Left colon (tissue), 2 donors: ENCODE measurements around the gene SLC39A11. TPM values are rescaled to one million over a fixed set of nuclear protein-coding genes. Genes with fewer than 3 reads are reported as not detected.

Experiments
- ATAC-seq: fragments of 200-7000 bp; cut with Tn5 transposase; one replicate; pipeline ENCODE4 v1.9.1; 2020; ENCODE audit warnings: mild to moderate bottlenecking, moderate library complexity
- DNase-seq, 2 donors: peaks; one replicate each; pipeline ENCODE4 v3.0.0-alpha.2; 2020
- intact Hi-C, 2 donors: fragments of 100-400 bp; cut with DNase I in 1 of 2; cut with micrococcal nuclease in 1 of 2; formaldehyde crosslinking; loops; one replicate each; pipeline versions ENCODE4 v1.11.2 to v1.14.0; 2022; cut with DNase I, micrococcal nuclease
- total RNA-seq, 2 donors: library from RNA; stranded (reverse); fragmentation: NEBNext Ultra II Directional; extraction: Animal tissue kit (Norgen Biotek cat#: 25700); gene quantifications; one replicate each; pipeline ENCODE4 v1.2.1, GENCODE V29; 2021
- donor health status: DM: no; HTN: no; CAD: no.
- donor health status: DM: yes; HTN: yes; CAD: no.

The SLC39A11 gene
- total RNA-seq, 2 donors from 2014 or later = 67.4 to 89.8 TPM

GRCh38 chr17:72682605-72683004 is 409.9 kb downstream of the SLC39A11 start:
- intact Hi-C loops = no loop called here
- peak; percentile 66 for ATAC-seq
- no peak for DNase-seq

- ATAC-seq = no peak
- intact Hi-C loops = no loop called here
- no peak for DNase-seq
These were observed 410.6 kb downstream of the SLC39A11 start for GRCh38 chr17:72681844-72682243.

DNA sequence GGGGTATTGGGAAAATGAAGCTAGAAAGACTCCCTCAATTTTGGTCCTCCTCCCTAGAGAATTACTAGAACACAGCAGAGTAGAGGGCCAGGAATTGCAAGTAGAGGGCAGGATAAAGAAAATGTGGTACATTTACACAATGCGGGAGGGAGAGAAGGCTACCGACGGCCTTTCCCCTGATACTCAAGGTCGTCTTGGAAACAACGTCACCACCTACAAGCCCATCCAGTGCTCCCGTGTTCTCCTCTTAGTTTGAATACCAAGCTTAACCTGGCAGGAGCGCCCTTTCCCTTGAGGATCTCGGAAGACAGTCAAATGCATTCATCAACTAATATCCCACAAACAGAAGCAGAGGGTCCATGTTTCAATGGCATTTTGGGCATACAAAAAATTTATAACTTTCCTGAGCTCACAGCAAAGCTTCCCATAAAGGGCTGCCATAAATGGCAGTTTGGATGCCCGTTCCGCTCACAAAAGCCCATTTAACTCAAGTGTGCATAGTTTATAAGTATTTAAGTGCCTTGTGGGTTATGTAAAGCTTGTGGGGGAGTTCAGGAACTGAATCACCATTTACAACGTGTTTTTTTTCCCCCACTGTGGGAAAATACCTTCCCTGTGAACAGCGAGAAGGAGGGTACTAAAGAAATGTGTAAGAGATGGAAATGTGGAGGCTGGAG is 414.6 kb downstream of the SLC39A11 start:
- ATAC-seq = no peak
- DNase-seq = no peak
- intact Hi-C loops = no loop called here

- ATAC-seq (no peak), DNase-seq (no peak)
- intact Hi-C loops = no loop called here
These were observed 415.4 kb downstream of the SLC39A11 start for GRCh38 chr17:72677108-72677507.

DNA sequence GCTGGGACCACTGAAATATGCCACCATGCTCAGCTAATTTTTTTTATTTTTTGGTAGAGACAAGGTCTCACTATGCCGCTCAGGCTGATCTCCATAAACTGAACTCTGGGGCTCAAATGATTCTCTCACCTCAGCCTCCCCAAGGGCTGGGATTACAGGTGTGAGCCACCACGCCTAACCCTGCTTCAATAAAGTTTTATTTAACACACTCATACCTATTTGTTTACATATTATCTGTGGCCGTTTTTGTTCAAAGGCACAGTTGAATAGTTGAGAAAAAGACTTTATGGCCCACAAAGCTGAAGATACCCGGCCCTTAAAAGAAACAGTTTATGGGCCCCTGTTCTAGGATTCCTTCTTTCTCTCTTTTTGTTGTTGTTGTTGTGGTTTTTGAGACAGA is 419.8 kb downstream of the SLC39A11 start:
- intact Hi-C loops = no loop called here
- DNase-seq = no peak
- ATAC-seq = peak; percentile 28

DNA sequence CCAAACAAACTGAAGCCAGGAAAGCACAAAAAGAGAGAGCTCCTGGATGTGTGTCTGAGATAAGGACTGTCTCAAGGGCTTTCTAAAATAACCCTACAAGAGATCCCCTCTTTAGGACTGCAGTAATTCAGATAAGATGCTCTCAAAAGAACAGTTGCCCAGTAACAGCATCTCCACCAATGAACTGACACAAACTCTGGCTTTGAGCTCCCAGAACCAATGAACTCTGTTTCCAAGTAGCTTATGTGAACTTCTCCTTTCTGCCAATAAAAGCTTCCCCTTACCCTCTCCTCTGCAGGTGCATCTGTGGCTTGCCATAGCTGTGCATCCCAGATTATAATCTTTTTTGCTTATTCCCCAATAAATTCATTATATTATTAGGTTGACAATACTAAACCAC is 421.5 kb downstream of the SLC39A11 start:
- no peak for DNase-seq
- ATAC-seq = no peak
- intact Hi-C loops = no loop called here

GRCh38 chr17:72667096-72668063 is 425.1 kb downstream of the SLC39A11 start:
- ATAC-seq (no peak), DNase-seq (no peak)
- intact Hi-C loops = no loop called here

GRCh38 chr17:72665852-72666851 is 426.3 kb downstream of the SLC39A11 start:
- intact Hi-C loops = no loop called here
- ATAC-seq (no peak), DNase-seq (no peak)

- ATAC-seq = no peak
- intact Hi-C loops = loop anchor here in 1 of 2 donors (5.0 kb wide), 1 partner anchor 49 kb away; no protein-coding TSS in a partner anchor
These were observed 429.7 kb downstream of the SLC39A11 start for GRCh38 chr17:72662827-72663190.

GRCh38 chr17:72661945-72662826 is 430.3 kb downstream of the SLC39A11 start:
- DNase-seq = no peak
- no peak for ATAC-seq
- intact Hi-C loops = loop anchor here in 1 of 2 donors (5.0 kb wide), 1 partner anchor 50 kb away; no protein-coding TSS in a partner anchor

More at GRCh38 chr17:72662827-72663190, 429.7 kb downstream of the SLC39A11 start:
- DNase-seq = no peak

DNA sequence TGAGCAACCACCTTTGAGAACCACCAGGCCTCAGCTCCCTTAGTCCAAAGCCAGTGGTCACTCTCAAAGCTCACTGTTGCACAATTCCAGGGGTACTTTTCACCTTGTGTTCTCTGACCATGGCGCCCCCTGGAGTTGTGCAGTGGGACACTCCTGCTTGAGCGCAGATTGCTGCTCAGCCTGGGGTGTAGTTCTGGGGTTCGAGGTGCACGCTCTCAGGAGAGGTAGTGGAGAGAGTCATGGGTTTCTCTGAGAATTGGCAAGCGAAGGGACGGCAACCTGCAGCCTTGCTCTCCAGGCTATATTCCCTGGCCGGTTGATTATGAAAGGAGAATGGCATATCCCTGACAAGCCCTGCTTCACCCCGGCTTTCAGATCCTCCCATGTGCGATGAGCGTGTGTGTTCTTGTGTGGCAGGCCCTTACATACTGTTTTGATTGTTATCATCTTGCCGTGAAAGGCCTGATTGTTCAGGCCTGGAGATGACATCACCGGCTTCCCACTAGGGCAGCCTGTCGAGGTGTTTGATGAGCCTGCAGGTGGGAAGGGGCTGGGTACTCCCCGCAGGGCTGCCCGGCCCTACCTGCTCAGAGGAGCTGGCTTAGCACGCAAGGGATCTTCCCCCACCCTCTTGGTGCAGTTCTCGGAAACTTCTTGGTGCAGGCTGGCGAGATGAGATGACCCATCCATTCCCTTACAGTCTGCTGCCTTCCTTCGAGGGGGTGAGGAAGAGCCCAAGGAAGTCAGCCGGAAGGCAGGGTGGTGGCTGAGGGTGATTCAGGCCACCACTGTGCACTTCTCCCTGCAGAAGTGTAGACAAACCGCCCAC is 431.2 kb downstream of the SLC39A11 start:
- intact Hi-C loops = loop anchor here in 1 of 2 donors (5.0 kb wide), 1 partner anchor 51 kb away; no protein-coding TSS in a partner anchor
- peak; percentile 71 for ATAC-seq
- DNase-seq = peak in 1 of 2 donors; percentile 6

DNA sequence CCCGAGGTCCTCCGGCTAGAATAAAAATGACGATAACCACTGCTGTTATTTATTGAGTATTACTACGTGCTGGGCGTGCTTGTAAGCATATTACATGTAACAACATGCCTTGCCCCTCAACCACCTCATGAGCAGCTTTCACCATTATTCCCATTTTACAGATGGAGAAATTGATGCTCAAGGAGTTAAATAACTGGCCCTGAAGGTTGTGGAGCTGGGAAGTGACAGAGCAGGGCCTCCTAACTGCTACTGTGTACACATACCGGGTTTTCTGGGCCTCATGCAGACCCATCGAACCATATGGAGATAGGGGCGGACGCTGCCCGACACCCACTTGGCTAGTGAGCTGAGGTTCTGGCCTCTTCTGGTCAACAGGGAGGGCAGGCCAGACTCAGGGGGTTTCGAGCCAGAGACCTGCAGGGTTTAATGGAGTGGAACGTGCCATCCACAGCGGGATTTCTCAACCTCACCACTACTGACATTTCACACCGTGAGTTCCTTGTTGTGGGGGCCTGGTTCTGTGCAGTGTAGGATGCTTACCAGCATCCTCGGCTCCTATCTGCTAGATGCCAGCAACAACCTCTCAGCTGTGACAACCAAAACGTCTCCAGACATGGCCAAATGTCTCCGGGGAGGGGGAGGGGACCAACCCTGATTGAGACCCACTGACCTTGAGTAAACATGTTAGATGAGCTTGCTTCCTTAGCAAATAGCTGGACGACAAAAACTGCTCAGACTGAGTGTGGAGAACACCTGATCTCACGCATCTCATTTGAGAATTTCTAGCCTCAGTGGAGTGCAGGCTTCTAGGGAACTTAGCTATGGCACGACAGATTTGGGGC is 432.0 kb downstream of the SLC39A11 start:
- DNase-seq = no peak
- intact Hi-C loops = loop anchor here in 1 of 2 donors (5.0 kb wide), 1 partner anchor 52 kb away; no protein-coding TSS in a partner anchor
- ATAC-seq = no peak

- DNase-seq (no peak), ATAC-seq (no peak)
- intact Hi-C loops = loop anchor here in 1 of 2 donors (5.0 kb wide), 1 partner anchor 52 kb away; no protein-coding TSS in a partner anchor
These were observed 432.7 kb downstream of the SLC39A11 start for GRCh38 chr17:72659811-72660210.

- DNase-seq (no peak), ATAC-seq (no peak)
- intact Hi-C loops = no loop called here
These were observed 433.8 kb downstream of the SLC39A11 start for GRCh38 chr17:72658675-72659074.

- intact Hi-C loops = no loop called here
- DNase-seq (peak in 1 of 2 donors; percentile 12), ATAC-seq (peak; percentile 81)
These were observed 434.8 kb downstream of the SLC39A11 start for GRCh38 chr17:72657467-72658317.
